WTC11 (cell line): Measurements from ENCODE around the gene TENT5A. TPM values are rescaled to one million over a fixed set of nuclear protein-coding genes. Genes with fewer than 3 reads are reported as not detected.

ENCODE experiments used
- ATAC-seq: fragments of 200-7000 bp; cut with Tn5 transposase; 2 replicates; pipeline ENCODE4 v1.10.0; 2021; ENCODE audit warnings: mild to moderate bottlenecking, moderate library complexity
- CTCF ChIA-PET: fragments of 300-600 bp; sonication (Branson Sonifier 250); formaldehyde crosslinking; loops from one replicate; lab custom pipeline; 2021; ENCODE audit warnings: antibody characterized with exemption; lab: Charles Lee
- POLR2A ChIA-PET: fragments of 350-600 bp; sonication (Branson Sonifier 250); formaldehyde crosslinking; loops from one replicate; lab custom pipeline; 2021; ENCODE audit warnings: antibody characterized with exemption; lab: Charles Lee
- DNase-seq: peaks from one replicate; pipeline ENCODE4 v3.0.0; 2021; ENCODE audit warnings: low spot score
- H3K27ac Mint-ChIP-seq: 2 replicates; pipeline ENCODE4 v1.8.0; 2021; ENCODE audit warnings: mixed read lengths
- H3K27me3 Mint-ChIP-seq: 2 replicates; pipeline ENCODE4 v1.8.0; 2021; ENCODE audit warnings: low read depth, mild to moderate bottlenecking, moderate library complexity, mixed read lengths
- H3K36me3 Mint-ChIP-seq: 2 replicates; pipeline ENCODE4 v1.8.0; 2021; ENCODE audit warnings: mixed read lengths
- H3K4me1 Mint-ChIP-seq: 2 replicates; pipeline ENCODE4 v1.8.0; 2022; ENCODE audit warnings: mixed read lengths
- H3K4me3 Mint-ChIP-seq: 2 replicates; pipeline ENCODE4 v1.8.0; 2021; ENCODE audit warnings: mild to moderate bottlenecking, moderate library complexity, mixed read lengths
- H3K9me3 Mint-ChIP-seq: 2 replicates; pipeline ENCODE4 v1.8.0; 2021; ENCODE audit warnings: mixed read lengths
- CBFB ChIP-seq: sonication (generic); formaldehyde crosslinking; IDR thresholded peaks from 2 replicates; pipeline ENCODE4 v1.8.1; 2022; ENCODE audit warnings: mild to moderate bottlenecking, low read depth, missing genetic modification reagents
- CREM ChIP-seq: sonication (generic); formaldehyde crosslinking; IDR thresholded peaks from 2 replicates; pipeline ENCODE4 v1.8.1; 2022; ENCODE audit warnings: mild to moderate bottlenecking, missing genetic modification reagents, moderate library complexity
- ETV6 ChIP-seq: sonication (generic); formaldehyde crosslinking; IDR thresholded peaks from 2 replicates; pipeline ENCODE4 v1.8.1; 2022; ENCODE audit warnings: mild to moderate bottlenecking, missing genetic modification reagents
- GRHL2 ChIP-seq: fragments of 250-450 bp; sonication (Bioruptor Pico); IDR thresholded peaks from 2 replicates; pipeline ENCODE4 v1.8.0; 2022; ENCODE audit warnings: mild to moderate bottlenecking, moderate library complexity; ENCODE audit not compliant: insufficient replicate concordance, severe bottlenecking
- JUN ChIP-seq: sonication (generic); formaldehyde crosslinking; IDR thresholded peaks from 2 replicates; pipeline ENCODE4 v1.8.0; 2023; ENCODE audit warnings: mild to moderate bottlenecking, missing genetic modification reagents
- MXD4 ChIP-seq: fragments of 250-450 bp; sonication (Bioruptor Pico); IDR thresholded peaks from 2 replicates; pipeline ENCODE4 v1.8.0; 2021; ENCODE audit warnings: mild to moderate bottlenecking, moderate library complexity, borderline replicate concordance
- NR1H2 ChIP-seq: sonication (generic); formaldehyde crosslinking; IDR thresholded peaks from 2 replicates; pipeline ENCODE4 v1.9.0; 2021; ENCODE audit warnings: mild to moderate bottlenecking, moderate library complexity, missing genetic modification reagents
- RORB ChIP-seq: fragments of 250-450 bp; sonication (Bioruptor Pico); IDR thresholded peaks from 2 replicates; pipeline ENCODE4 v1.9.0; 2021; ENCODE audit warnings: mild to moderate bottlenecking
- SMAD4 ChIP-seq: sonication (generic); formaldehyde crosslinking; IDR thresholded peaks from 2 replicates; pipeline ENCODE4 v1.8.0; 2022; ENCODE audit warnings: mild to moderate bottlenecking, missing genetic modification reagents
- SP1 ChIP-seq: sonication (generic); formaldehyde crosslinking; conservative IDR thresholded peaks from 2 replicates; pipeline ENCODE4 v1.8.1; 2022; ENCODE audit warnings: missing genetic modification reagents
- ZNF121 ChIP-seq: sonication (generic); formaldehyde crosslinking; IDR thresholded peaks from 2 replicates; pipeline ENCODE4 v1.8.0; 2023; ENCODE audit warnings: missing genetic modification reagents
- total RNA-seq: library from RNA; stranded (reverse); gene quantifications from 3 replicates; pipeline ENCODE4 v1.2.3, GENCODE V29; 2021
- TF ChIP-seq, protein P1 (sequence below): fragments of 250-450 bp; sonication (Bioruptor Pico); IDR thresholded peaks from 2 replicates; pipeline ENCODE4 v1.9.0; 2021; ENCODE audit warnings: mild to moderate bottlenecking
- TF ChIP-seq, protein P2 (sequence below): fragments of 250-450 bp; sonication (Bioruptor Pico); conservative IDR thresholded peaks from 2 replicates; pipeline ENCODE4 v1.9.0; 2021; ENCODE audit warnings: mild to moderate bottlenecking
- TF ChIP-seq, protein P3 (sequence below): fragments of 250-450 bp; sonication (Bioruptor Pico); IDR thresholded peaks from 2 replicates; pipeline ENCODE4 v1.9.0; 2021; ENCODE audit warnings: moderate library complexity, mild to moderate bottlenecking, inconsistent platforms, borderline replicate concordance
- TF ChIP-seq, protein P4 (sequence below): sonication (generic); formaldehyde crosslinking; IDR thresholded peaks from 2 replicates; pipeline ENCODE4 v1.8.1; 2022; ENCODE audit warnings: missing genetic modification reagents, borderline replicate concordance
- TF ChIP-seq, protein P5 (sequence below): sonication (generic); formaldehyde crosslinking; IDR thresholded peaks from 2 replicates; pipeline ENCODE4 v1.8.0; 2022; ENCODE audit warnings: mild to moderate bottlenecking, missing genetic modification reagents
- TF ChIP-seq, protein P6 (sequence below): fragments of 250-450 bp; sonication (Bioruptor Pico); IDR thresholded peaks from 2 replicates; pipeline ENCODE4 v2.1.2; 2022; ENCODE audit warnings: mild to moderate bottlenecking, moderate library complexity
- TF ChIP-seq, protein P7 (sequence below): sonication (generic); formaldehyde crosslinking; IDR thresholded peaks from 2 replicates; pipeline ENCODE4 v1.8.1; 2022; ENCODE audit warnings: low read depth, missing genetic modification reagents, borderline replicate concordance
- TF ChIP-seq, protein P8 (sequence below): fragments of 250-450 bp; sonication (Bioruptor Pico); IDR thresholded peaks from 2 replicates; pipeline ENCODE4 v1.8.0; 2021; ENCODE audit warnings: mild to moderate bottlenecking

Gene TENT5A
- total RNA-seq, 1 experiment from 2014 or later: 3.2 TPM

DNA sequence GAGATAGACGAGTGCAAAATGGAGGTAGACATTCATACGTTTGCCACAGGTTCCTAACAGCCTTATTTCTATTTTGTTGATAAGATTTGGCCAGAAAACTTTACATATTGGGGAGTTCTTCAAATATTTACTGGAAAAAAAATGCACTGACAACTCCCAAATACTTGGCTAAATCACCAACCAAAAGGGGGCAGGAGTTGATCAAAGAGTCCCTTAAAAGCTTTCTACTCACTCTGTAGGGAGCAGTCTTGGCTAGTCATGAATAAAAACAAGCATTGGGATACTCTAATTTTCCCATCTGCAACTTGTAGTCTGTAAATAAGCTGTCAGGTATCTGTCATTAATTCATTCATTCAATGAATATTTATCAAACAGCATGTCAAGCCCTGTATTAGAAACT is 18.4 kb downstream of the TENT5A start (continued):
- TF ChIP-seq, protein P1, sequence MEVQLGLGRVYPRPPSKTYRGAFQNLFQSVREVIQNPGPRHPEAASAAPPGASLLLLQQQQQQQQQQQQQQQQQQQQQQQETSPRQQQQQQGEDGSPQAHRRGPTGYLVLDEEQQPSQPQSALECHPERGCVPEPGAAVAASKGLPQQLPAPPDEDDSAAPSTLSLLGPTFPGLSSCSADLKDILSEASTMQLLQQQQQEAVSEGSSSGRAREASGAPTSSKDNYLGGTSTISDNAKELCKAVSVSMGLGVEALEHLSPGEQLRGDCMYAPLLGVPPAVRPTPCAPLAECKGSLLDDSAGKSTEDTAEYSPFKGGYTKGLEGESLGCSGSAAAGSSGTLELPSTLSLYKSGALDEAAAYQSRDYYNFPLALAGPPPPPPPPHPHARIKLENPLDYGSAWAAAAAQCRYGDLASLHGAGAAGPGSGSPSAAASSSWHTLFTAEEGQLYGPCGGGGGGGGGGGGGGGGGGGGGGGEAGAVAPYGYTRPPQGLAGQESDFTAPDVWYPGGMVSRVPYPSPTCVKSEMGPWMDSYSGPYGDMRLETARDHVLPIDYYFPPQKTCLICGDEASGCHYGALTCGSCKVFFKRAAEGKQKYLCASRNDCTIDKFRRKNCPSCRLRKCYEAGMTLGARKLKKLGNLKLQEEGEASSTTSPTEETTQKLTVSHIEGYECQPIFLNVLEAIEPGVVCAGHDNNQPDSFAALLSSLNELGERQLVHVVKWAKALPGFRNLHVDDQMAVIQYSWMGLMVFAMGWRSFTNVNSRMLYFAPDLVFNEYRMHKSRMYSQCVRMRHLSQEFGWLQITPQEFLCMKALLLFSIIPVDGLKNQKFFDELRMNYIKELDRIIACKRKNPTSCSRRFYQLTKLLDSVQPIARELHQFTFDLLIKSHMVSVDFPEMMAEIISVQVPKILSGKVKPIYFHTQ (CRISPR knock-in tag): no peak

DNA sequence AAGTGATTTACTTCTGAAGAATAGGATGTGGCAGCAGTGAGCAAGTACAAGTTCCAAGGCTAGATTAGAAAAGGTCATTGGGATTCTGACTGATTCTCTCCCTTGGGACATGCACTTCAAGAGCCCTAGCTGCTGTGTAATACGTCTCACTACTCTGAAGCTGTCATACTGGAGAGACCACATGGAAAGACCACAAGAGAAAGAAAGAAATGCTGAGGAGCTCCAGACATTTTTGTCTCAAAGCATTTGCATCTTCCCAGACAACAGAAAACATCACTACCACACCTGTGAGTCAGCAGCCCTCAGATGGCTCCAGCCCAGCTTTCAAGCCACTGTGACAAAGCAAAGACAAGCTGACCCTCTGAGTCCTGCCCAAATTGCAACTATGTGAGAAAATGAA is 20.7 kb downstream of the TENT5A start:
- ATAC-seq (no peak), DNase-seq (no peak)
- no peaks in the 10 kb centered on the region for H3K4me1 Mint-ChIP-seq
- ChIA-PET CTCF (no interaction called here), POLR2A (no interaction called here)
- peaks cover 10% of the 10 kb centered on the region for H3K9me3 Mint-ChIP-seq
- no peak overlapping the region for H3K4me3 Mint-ChIP-seq
- peaks cover 3% of the 10 kb centered on the region; the same call in 1 of the 2 replicates for H3K36me3 Mint-ChIP-seq
- TF ChIP-seq CREM (CRISPR knock-in tag) (no peak), CBFB (CRISPR knock-in tag) (no peak), ETV6 (CRISPR knock-in tag) (no peak), RORB (no peak), SMAD4 (CRISPR knock-in tag) (no peak), JUN (CRISPR knock-in tag) (no peak), NR1H2 (CRISPR knock-in tag) (no peak), MXD4 (no peak)
- TF ChIP-seq, protein P2, sequence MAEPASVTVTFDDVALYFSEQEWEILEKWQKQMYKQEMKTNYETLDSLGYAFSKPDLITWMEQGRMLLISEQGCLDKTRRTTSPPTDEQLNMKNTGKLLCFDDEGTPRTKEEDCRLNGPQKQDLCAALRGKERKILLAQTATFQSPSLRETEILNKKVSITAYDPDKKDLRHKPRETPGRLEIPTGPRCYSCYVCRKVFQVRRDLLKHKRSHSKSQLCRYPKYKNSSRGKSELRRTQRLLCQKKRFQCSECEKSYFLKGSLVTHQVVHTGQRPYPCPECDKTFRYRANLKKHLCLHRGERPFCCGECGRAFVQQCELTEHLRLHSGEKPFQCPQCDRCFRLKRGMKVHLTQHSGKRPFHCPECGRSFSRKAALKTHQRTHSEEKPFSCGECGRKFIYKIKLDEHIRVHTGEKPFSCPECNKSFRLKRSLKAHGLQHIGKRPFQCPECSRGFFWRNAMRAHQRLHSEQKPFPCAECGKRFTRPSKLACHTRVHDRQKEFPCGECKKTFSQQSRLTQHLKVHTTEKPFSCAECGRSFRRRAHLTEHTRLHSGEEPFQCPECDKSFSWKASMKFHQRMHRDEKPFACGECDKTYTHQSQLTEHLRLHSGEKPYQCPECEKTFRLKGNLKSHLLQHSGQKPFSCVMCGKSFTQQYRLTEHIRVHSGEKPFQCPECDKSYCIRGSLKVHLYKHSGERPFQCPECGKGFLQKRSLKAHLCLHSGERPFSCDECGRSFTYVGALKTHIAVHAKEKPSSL (CRISPR knock-in tag): no peak
- TF ChIP-seq, protein P3, sequence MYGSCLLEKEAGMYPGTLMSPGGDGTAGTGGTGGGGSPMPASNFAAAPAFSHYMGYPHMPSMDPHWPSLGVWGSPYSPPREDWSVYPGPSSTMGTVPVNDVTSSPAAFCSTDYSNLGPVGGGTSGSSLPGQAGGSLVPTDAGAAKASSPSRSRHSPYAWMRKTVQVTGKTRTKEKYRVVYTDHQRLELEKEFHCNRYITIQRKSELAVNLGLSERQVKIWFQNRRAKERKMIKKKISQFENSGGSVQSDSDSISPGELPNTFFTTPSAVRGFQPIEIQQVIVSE (CRISPR knock-in tag): no peak
- TF ChIP-seq, protein P4, sequence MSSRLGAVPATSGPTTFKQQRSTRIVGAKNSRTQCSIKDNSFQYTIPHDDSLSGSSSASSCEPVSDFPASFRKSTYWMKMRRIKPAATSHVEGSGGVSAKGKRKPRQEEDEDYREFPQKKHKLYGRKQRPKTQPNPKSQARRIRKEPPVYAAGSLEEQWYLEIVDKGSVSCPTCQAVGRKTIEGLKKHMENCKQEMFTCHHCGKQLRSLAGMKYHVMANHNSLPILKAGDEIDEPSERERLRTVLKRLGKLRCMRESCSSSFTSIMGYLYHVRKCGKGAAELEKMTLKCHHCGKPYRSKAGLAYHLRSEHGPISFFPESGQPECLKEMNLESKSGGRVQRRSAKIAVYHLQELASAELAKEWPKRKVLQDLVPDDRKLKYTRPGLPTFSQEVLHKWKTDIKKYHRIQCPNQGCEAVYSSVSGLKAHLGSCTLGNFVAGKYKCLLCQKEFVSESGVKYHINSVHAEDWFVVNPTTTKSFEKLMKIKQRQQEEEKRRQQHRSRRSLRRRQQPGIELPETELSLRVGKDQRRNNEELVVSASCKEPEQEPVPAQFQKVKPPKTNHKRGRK (CRISPR knock-in tag): no peak
- TF ChIP-seq, protein P5, sequence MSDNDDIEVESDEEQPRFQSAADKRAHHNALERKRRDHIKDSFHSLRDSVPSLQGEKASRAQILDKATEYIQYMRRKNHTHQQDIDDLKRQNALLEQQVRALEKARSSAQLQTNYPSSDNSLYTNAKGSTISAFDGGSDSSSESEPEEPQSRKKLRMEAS: no peak
- TF ChIP-seq, protein P6, sequence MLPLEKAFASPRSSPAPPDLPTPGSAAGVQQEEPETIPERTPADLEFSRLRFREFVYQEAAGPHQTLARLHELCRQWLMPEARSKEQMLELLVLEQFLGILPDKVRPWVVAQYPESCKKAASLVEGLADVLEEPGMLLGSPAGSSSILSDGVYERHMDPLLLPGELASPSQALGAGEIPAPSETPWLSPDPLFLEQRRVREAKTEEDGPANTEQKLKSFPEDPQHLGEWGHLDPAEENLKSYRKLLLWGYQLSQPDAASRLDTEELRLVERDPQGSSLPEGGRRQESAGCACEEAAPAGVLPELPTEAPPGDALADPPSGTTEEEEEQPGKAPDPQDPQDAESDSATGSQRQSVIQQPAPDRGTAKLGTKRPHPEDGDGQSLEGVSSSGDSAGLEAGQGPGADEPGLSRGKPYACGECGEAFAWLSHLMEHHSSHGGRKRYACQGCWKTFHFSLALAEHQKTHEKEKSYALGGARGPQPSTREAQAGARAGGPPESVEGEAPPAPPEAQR: no peak
- no peaks in the 10 kb centered on the region for H3K27me3 Mint-ChIP-seq
- H3K27ac Mint-ChIP-seq: no peak overlapping the region

DNA sequence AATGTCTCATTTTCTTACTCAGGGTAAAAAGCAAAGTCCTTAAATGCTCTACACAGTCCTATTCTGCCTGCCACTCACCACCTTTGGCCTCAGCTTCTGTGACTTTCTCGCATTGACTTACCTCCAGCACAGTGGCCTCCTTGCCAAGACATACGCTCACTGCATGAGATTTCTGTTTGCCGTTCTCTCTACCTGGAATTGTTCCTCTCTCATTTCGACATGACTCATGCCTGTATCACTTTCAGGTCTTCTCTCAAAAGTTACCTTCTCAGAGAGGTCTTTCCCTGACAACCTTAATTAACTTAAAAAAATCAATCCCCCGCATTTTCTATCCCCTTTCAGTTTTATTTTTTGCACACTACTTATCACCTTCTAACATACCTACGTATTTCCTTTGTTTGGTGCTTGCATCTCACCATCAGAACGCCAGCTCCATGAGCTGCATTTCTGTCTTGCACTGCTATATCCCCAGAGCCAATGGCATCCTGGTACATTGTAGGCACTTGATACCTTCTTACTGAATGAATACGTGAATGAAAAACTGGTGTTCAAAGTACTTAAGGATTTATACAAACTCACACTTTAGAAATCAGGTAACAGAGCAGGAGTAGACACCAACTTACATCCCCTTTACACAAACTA is 24.5 kb downstream of the TENT5A start:
- ATAC-seq (no peak), DNase-seq (no peak)
- H3K36me3 Mint-ChIP-seq: no peaks in the 10 kb centered on the region
- POLR2A ChIA-PET: no interaction called here
- no peak overlapping the region for H3K27ac Mint-ChIP-seq
- CTCF ChIA-PET: no interaction called here
- H3K9me3 Mint-ChIP-seq: no peaks in the 10 kb centered on the region
- H3K27me3 Mint-ChIP-seq: no peaks in the 10 kb centered on the region
- H3K4me1 Mint-ChIP-seq: no peaks in the 10 kb centered on the region
- no peak overlapping the region for H3K4me3 Mint-ChIP-seq
- TF ChIP-seq, protein P7, sequence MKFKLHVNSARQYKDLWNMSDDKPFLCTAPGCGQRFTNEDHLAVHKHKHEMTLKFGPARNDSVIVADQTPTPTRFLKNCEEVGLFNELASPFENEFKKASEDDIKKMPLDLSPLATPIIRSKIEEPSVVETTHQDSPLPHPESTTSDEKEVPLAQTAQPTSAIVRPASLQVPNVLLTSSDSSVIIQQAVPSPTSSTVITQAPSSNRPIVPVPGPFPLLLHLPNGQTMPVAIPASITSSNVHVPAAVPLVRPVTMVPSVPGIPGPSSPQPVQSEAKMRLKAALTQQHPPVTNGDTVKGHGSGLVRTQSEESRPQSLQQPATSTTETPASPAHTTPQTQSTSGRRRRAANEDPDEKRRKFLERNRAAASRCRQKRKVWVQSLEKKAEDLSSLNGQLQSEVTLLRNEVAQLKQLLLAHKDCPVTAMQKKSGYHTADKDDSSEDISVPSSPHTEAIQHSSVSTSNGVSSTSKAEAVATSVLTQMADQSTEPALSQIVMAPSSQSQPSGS (CRISPR knock-in tag): no peak
- TF ChIP-seq, protein P6: no peak
- TF ChIP-seq, protein P8, sequence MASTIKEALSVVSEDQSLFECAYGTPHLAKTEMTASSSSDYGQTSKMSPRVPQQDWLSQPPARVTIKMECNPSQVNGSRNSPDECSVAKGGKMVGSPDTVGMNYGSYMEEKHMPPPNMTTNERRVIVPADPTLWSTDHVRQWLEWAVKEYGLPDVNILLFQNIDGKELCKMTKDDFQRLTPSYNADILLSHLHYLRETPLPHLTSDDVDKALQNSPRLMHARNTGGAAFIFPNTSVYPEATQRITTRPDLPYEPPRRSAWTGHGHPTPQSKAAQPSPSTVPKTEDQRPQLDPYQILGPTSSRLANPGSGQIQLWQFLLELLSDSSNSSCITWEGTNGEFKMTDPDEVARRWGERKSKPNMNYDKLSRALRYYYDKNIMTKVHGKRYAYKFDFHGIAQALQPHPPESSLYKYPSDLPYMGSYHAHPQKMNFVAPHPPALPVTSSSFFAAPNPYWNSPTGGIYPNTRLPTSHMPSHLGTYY (CRISPR knock-in tag): no peak
- TF ChIP-seq ETV6 (CRISPR knock-in tag) (no peak), SP1 (CRISPR knock-in tag) (no peak), ZNF121 (no peak), GRHL2 (CRISPR knock-in tag) (no peak)
